ENCODE results near the gene SDR9C7. TPM values are rescaled to one million over a fixed set of nuclear protein-coding genes. Genes with fewer than 3 reads are reported as not detected.

SDR9C7 gene
- total RNA-seq, 4 donors from 2014 or later, result not detected

DNA sequence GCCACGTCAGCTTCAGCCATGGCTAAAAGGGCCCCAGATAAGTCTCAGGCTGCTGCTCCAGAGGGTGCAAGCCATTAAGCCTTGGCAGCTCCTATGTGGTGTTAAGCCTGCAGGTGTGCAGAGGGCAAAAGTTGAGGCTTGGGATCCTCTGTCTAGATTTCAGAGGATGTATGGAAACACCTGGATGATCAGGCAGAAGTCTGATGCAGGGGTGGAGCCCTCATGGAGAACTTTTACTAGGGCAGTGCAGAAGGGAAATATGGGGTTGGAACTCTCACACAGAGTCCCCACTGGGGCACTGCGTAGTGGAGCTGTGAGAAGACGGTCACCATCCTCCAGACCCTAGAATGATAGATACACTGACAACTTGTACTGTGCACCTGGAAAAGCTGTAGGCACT, 47.9 kb downstream of the SDR9C7 start:
- TF ChIP-seq CTCF (IDR thresholded peaks at IDR 0.05; ENCODE audit: low read depth), result no peak

GRCh38 chr12:56885316-56885715, 48.9 kb downstream of the SDR9C7 start:
- TF ChIP-seq CTCF (IDR thresholded peaks at IDR 0.05; ENCODE audit: low read depth), result no peak

GRCh38 chr12:56884421-56884820, 49.8 kb downstream of the SDR9C7 start:
- no peak for TF ChIP-seq CTCF (IDR thresholded peaks at IDR 0.05; ENCODE audit: low read depth)

GRCh38 chr12:56880125-56880992, 53.8 kb downstream of the SDR9C7 start:
- TF ChIP-seq CTCF (IDR thresholded peaks at IDR 0.05; ENCODE audit: low read depth), result no peak

DNA sequence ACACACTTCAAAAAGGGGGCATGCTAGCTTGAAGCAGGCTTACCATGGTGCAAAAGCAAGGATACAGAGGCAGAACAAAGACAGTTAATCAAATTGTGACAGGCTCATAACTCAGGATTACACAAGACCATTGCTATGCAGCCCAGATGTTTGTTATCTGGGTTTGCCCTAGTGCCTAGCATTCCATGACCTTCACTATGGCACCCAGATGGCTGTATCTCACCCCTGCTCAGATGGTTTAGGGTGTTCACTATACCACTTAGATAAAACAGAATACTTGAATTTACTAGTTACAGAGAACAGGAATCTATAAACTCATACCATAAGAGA, 56.2 kb downstream of the SDR9C7 start:
- no peak for TF ChIP-seq CTCF (IDR thresholded peaks at IDR 0.05; ENCODE audit: low read depth)

DNA sequence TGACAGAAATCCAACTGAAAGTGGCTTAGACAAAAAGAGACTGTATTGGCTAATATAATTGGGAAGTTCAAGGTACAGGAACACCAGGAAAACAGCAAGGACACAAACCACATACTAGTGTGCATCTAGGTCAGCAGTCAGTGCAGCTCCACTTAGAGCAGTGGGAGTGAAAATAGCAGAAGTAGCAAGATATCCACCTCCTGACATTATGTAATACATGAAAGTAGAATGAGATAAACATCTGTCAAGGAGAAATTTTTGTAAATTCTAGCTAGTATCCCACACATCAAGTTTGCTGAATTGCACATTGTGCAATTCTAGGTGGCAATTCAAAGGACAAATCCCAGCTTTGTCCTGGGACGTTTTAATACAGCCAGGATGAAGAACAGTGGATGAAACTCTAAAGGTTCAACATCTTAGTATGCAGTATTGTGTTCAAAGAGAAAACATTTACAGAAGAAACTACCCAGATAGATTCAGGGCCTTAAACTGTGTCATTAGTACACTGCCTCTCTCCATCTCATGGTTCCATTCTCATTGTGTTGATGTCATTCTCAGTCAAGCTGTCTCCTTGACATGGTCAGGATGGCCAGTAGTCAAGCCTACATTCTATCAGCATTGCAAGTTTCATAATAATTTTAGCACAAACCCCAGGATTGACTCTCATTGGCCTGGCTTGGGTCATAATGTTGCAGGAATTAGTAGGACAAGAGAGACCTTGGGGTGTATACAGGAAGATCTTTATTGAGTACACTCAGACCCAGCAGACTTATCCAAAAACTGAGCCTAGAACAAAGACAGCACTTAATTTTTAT, 56.8 kb downstream of the SDR9C7 start:
- TF ChIP-seq CTCF (IDR thresholded peaks at IDR 0.05; ENCODE audit: low read depth), result no peak

DNA sequence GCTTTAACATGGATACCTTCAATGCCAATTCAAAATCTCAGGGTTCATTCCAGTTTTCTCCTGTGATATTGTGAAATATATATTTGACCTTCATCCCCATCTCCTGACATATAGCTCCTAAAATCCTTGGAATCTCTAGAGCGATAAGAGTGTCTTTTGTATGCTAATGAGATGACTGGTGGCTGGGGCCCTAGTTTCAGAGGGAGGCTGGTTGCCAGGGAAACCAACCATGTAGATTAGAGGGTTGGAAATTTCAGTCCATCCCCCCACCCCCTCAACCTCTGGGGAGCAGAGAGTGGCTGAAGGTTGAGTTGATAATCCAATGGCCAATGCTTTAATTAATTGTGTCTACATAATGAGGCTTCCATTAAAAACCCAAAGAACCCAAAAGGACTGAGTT, 59.4 kb downstream of the SDR9C7 start:
- TF ChIP-seq CTCF (IDR thresholded peaks at IDR 0.05; ENCODE audit: low read depth), result no peak

All from subcutaneous adipose tissue (tissue), 4 donors.